ENCODE results near the gene EIF4G3.

DNA sequence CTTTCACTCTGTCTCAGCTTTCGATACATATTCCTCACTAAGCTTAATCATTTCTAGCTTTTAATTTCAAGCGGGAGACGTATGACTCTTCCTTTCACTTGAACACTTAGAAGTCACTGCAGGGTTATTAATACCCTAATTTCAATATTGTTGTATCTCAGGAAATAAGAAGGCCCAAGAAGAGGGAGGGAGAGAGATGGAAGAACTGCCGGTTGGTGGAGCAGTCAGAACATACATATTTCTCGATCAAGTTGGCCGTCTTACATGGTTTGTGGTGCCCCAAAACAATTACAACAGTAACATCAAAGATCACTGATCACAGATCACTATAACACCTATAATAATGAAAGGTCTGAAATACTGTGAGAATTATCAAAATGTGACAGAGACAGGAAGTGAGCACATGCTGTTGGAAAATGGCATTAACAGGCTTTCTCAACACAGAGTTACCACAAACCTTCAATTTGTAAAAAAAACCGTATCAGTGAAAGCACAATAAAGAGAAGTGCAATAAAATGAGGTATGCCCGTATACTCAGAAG, 244.2 kb downstream of the EIF4G3 start:
- TF ChIP-seq, protein P1, sequence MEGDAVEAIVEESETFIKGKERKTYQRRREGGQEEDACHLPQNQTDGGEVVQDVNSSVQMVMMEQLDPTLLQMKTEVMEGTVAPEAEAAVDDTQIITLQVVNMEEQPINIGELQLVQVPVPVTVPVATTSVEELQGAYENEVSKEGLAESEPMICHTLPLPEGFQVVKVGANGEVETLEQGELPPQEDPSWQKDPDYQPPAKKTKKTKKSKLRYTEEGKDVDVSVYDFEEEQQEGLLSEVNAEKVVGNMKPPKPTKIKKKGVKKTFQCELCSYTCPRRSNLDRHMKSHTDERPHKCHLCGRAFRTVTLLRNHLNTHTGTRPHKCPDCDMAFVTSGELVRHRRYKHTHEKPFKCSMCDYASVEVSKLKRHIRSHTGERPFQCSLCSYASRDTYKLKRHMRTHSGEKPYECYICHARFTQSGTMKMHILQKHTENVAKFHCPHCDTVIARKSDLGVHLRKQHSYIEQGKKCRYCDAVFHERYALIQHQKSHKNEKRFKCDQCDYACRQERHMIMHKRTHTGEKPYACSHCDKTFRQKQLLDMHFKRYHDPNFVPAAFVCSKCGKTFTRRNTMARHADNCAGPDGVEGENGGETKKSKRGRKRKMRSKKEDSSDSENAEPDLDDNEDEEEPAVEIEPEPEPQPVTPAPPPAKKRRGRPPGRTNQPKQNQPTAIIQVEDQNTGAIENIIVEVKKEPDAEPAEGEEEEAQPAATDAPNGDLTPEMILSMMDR (IDR thresholded peaks at IDR 0.05) = no peak
- TF ChIP-seq POLR2A (IDR thresholded peaks at IDR 0.05) = no peak
